GM23338 (cell line): ENCODE measurements around the gene ABCC10.

Source experiments
- ETS1 ChIP-seq: IDR thresholded peaks from 2 replicates; pipeline ENCODE4 v1.6.1; 2016; ENCODE audit warnings: antibody characterized with exemption
- EZH2 ChIP-seq: fragments of 200-600 bp; sonication (generic); IDR thresholded peaks from one replicate; pipeline ENCODE4 v1.8.0; 2017; ENCODE audit warnings: antibody characterized with exemption, mild to moderate bottlenecking, low read depth; ENCODE audit not compliant: unreplicated experiment
- EZH2phosphoT487 ChIP-seq: fragments of 200-600 bp; sonication (generic); IDR thresholded peaks from one replicate; pipeline ENCODE4 v1.8.1; 2018; ENCODE audit warnings: antibody characterized with exemption; ENCODE audit not compliant: unreplicated experiment
- JUNB ChIP-seq: IDR thresholded peaks from one replicate; pipeline ENCODE4 v1.6.1; 2016; ENCODE audit warnings: antibody characterized with exemption; ENCODE audit not compliant: unreplicated experiment
- NANOG ChIP-seq: IDR thresholded peaks from 2 replicates; pipeline ENCODE4 v1.6.1; 2016; ENCODE audit warnings: antibody characterized with exemption, borderline replicate concordance
- POLR2AphosphoS5 ChIP-seq: IDR thresholded peaks from 2 replicates; pipeline ENCODE4 v1.6.1; 2016; ENCODE audit warnings: antibody characterized with exemption, low read depth
- STAT1 ChIP-seq: IDR thresholded peaks from one replicate; pipeline ENCODE4 v1.6.1; 2016; ENCODE audit warnings: antibody characterized with exemption; ENCODE audit not compliant: unreplicated experiment
- ZNF114 ChIP-seq: fragments of 250-450 bp; sonication (Bioruptor Pico); IDR thresholded peaks from 2 replicates; pipeline ENCODE4 v1.5.0; 2020; ENCODE audit warnings: mild to moderate bottlenecking, moderate library complexity
- TF ChIP-seq, protein P1 (sequence below), 2 experiments: fragments of 200-600 bp in 1 of 2; sonication (generic) in 1 of 2; conservative IDR thresholded peaks; 2 replicates each; pipeline versions ENCODE4 v1.5.1 to v1.6.1; 2016 to 2017; ENCODE audit warnings: antibody characterized with exemption in 2 of 2, low read depth in 2 of 2, mild to moderate bottlenecking in 2 of 2, moderate library complexity in 1 of 2
- TF ChIP-seq, protein P2 (sequence below): IDR thresholded peaks from one replicate; pipeline ENCODE4 v1.6.1; 2018; ENCODE audit warnings: antibody characterized with exemption; ENCODE audit not compliant: unreplicated experiment

GRCh38 chr6:43488667-43489276 is 61.4 kb downstream of the ABCC10 start:
- TF ChIP-seq, protein P1, sequence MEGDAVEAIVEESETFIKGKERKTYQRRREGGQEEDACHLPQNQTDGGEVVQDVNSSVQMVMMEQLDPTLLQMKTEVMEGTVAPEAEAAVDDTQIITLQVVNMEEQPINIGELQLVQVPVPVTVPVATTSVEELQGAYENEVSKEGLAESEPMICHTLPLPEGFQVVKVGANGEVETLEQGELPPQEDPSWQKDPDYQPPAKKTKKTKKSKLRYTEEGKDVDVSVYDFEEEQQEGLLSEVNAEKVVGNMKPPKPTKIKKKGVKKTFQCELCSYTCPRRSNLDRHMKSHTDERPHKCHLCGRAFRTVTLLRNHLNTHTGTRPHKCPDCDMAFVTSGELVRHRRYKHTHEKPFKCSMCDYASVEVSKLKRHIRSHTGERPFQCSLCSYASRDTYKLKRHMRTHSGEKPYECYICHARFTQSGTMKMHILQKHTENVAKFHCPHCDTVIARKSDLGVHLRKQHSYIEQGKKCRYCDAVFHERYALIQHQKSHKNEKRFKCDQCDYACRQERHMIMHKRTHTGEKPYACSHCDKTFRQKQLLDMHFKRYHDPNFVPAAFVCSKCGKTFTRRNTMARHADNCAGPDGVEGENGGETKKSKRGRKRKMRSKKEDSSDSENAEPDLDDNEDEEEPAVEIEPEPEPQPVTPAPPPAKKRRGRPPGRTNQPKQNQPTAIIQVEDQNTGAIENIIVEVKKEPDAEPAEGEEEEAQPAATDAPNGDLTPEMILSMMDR (conservative IDR thresholded peaks at IDR 0.05; ENCODE audit: low read depth in 2 of 2): no peak
- no peak for TF ChIP-seq POLR2AphosphoS5
- TF ChIP-seq EZH2: no peak
- TF ChIP-seq, protein P2, sequence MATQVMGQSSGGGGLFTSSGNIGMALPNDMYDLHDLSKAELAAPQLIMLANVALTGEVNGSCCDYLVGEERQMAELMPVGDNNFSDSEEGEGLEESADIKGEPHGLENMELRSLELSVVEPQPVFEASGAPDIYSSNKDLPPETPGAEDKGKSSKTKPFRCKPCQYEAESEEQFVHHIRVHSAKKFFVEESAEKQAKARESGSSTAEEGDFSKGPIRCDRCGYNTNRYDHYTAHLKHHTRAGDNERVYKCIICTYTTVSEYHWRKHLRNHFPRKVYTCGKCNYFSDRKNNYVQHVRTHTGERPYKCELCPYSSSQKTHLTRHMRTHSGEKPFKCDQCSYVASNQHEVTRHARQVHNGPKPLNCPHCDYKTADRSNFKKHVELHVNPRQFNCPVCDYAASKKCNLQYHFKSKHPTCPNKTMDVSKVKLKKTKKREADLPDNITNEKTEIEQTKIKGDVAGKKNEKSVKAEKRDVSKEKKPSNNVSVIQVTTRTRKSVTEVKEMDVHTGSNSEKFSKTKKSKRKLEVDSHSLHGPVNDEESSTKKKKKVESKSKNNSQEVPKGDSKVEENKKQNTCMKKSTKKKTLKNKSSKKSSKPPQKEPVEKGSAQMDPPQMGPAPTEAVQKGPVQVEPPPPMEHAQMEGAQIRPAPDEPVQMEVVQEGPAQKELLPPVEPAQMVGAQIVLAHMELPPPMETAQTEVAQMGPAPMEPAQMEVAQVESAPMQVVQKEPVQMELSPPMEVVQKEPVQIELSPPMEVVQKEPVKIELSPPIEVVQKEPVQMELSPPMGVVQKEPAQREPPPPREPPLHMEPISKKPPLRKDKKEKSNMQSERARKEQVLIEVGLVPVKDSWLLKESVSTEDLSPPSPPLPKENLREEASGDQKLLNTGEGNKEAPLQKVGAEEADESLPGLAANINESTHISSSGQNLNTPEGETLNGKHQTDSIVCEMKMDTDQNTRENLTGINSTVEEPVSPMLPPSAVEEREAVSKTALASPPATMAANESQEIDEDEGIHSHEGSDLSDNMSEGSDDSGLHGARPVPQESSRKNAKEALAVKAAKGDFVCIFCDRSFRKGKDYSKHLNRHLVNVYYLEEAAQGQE: no peak
- no peak for TF ChIP-seq ETS1
- TF ChIP-seq JUNB: no peak
- no peak for TF ChIP-seq ZNF114 (CRISPR knock-in tag)
- TF ChIP-seq STAT1: no peak
- no peak for TF ChIP-seq EZH2phosphoT487
- TF ChIP-seq NANOG: no peak
